HCT116 (cell line): ENCODE data around the gene MROH7. TPM values are rescaled to one million over a fixed set of nuclear protein-coding genes. Genes with fewer than 3 reads are reported as not detected.

ENCODE experiments used
- ATAC-seq: fragments of 200-7000 bp; cut with Tn5 transposase; 2 replicates; pipeline ENCODE4 v1.9.1; 2020; ENCODE audit warnings: mild to moderate bottlenecking, moderate library complexity
- BruUV-seq: library from RNA; stranded (reverse); fragments of 400-500 nt; replicated peaks from 2 replicates; lab custom pipeline; 2021; lab: Mats Ljungman, UMichigan
- CTCF ChIA-PET: fragments of 300-600 bp; sonication (Branson Sonifier 250); formaldehyde crosslinking; loops from one replicate; lab custom pipeline; 2021; ENCODE audit warnings: antibody characterized with exemption; lab: Charles Lee
- POLR2A ChIA-PET: fragments of 300-600, 350-600 bp; sonication (Branson Sonifier 250); formaldehyde crosslinking; loops from one replicate; lab custom pipeline; 2021; ENCODE audit warnings: antibody characterized with exemption; lab: Charles Lee
- RAD21 ChIA-PET, 2 experiments: fragments of 300-600 bp; sonication (Branson Sonifier 250); formaldehyde crosslinking; loops; one replicate each; lab custom pipeline; 2023; ENCODE audit warnings: low total read pairs in 2 of 2; ENCODE audit not compliant: uncharacterized antibody in 2 of 2, unreplicated experiment in 2 of 2, low non-redundant PET in 1 of 2; lab: Charles Lee
- DNase-seq: peaks from one replicate; pipeline ENCODE4 v3.0.0-alpha.2; 2010; ENCODE audit warnings: low read depth, low spot score
- H2AFZ ChIP-seq: fragments of 200-600 bp; shearing (Covaris generic), sonication (generic); 2 replicates; pipeline ENCODE4 v1.6.1; 2017; ENCODE audit warnings: low read depth, mixed run types, mixed read lengths, antibody characterized with exemption, low read length; ENCODE audit not compliant: poor library complexity, severe bottlenecking
- H3K27ac ChIP-seq: 2 replicates; pipeline ENCODE4 v1.5.1; 2012; ENCODE audit warnings: low read depth, low read length
- H3K27me3 ChIP-seq: fragments of 200-600 bp; sonication (generic); 2 replicates; pipeline ENCODE4 v1.6.1; 2016; ENCODE audit warnings: mixed run types, low read length, mixed read lengths; ENCODE audit not compliant: insufficient read depth
- H3K36me3 ChIP-seq, 2 experiments: fragments of 200-500 bp in 1 of 2; fragments of 200-600 bp in 1 of 2; sonication (Bioruptor generic) in 1 of 2; sonication (generic) in 1 of 2; 2 replicates each; pipeline versions ENCODE4 v1.5.1 to v1.6.1; 2014 to 2016; ENCODE audit warnings: low read length in 2 of 2, inconsistent platforms in 1 of 2, mixed read lengths in 1 of 2, mixed run types in 1 of 2; ENCODE audit not compliant: insufficient read depth in 2 of 2, control insufficient read depth in 1 of 2
- H3K4me1 ChIP-seq, 2 experiments: fragments of 200-600 bp in 1 of 2; sonication (generic) in 1 of 2; 2 replicates each; pipeline versions ENCODE4 v1.5.1 to v1.6.1; 2012 to 2017; ENCODE audit warnings: low read length in 2 of 2, inconsistent platforms in 1 of 2, mild to moderate bottlenecking in 1 of 2, mixed read lengths in 1 of 2, mixed run types in 1 of 2, moderate library complexity in 1 of 2; ENCODE audit not compliant: insufficient read depth in 2 of 2, control insufficient read depth in 1 of 2
- H3K4me2 ChIP-seq: fragments of 200-600 bp; sonication (generic); 2 replicates; pipeline ENCODE4 v1.6.1; 2017; ENCODE audit warnings: mixed run types, low read length, mixed read lengths
- H3K4me3 ChIP-seq, 2 experiments: fragments of 200-600 bp in 1 of 2; sonication (generic) in 1 of 2; replicated peaks in 1 of 2; 2 replicates each; pipeline ENCODE4 v1.5.1; 2011 to 2016; ENCODE audit warnings: low read length in 2 of 2, control low read depth in 1 of 2, low read depth in 1 of 2, mild to moderate bottlenecking in 1 of 2, mixed read lengths in 1 of 2, mixed run types in 1 of 2
- H3K79me2 ChIP-seq: fragments of 200-600 bp; sonication (generic); 2 replicates; pipeline ENCODE4 v1.6.1; 2017; ENCODE audit warnings: mild to moderate bottlenecking, mixed run types, low read length, moderate library complexity, mixed read lengths; ENCODE audit not compliant: insufficient read depth
- H3K9ac ChIP-seq: fragments of 200-600 bp; sonication (generic); 2 replicates; pipeline ENCODE4 v1.6.1; 2016; ENCODE audit warnings: low read length, mixed read lengths
- H3K9me2 ChIP-seq: fragments of 200-600 bp; sonication (generic), shearing (Covaris generic); 2 replicates; pipeline ENCODE4 v1.6.1; 2017; ENCODE audit warnings: mixed run types, mild to moderate bottlenecking, moderate library complexity; ENCODE audit not compliant: insufficient read depth
- H3K9me3 ChIP-seq, 2 experiments: fragments of 200-500 bp in 1 of 2; fragments of 200-600 bp in 1 of 2; sonication (Bioruptor generic) in 1 of 2; sonication (generic) in 1 of 2; 2 replicates each; pipeline ENCODE4 v1.6.1; 2014 to 2017; ENCODE audit warnings: low read length in 2 of 2, mixed read lengths in 2 of 2, inconsistent platforms in 1 of 2, low read depth in 1 of 2, mild to moderate bottlenecking in 1 of 2, mixed run types in 1 of 2, moderate library complexity in 1 of 2; ENCODE audit not compliant: control insufficient read depth in 1 of 2, insufficient read depth in 1 of 2
- H4K20me1 ChIP-seq: fragments of 200-600 bp; sonication (generic), shearing (Covaris generic); 2 replicates; pipeline ENCODE4 v1.6.1; 2017; ENCODE audit warnings: mixed run types, mild to moderate bottlenecking, moderate library complexity; ENCODE audit not compliant: insufficient read depth
- ELF1 ChIP-seq: IDR thresholded peaks from 2 replicates; pipeline ENCODE4 v1.6.1; 2012; ENCODE audit warnings: low read depth, borderline replicate concordance
- FOSL1 ChIP-seq: IDR thresholded peaks from 2 replicates; pipeline ENCODE4 v1.6.1; 2012; ENCODE audit warnings: low read depth
- RAD21 ChIP-seq: IDR thresholded peaks from 2 replicates; pipeline ENCODE4 v1.6.1; 2012; ENCODE audit warnings: low read depth, mild to moderate bottlenecking
- SIN3A ChIP-seq: IDR thresholded peaks from 2 replicates; pipeline ENCODE4 v1.6.1; 2012; ENCODE audit warnings: low read depth
- ZFX ChIP-seq: fragments of 450-650 bp; IDR thresholded peaks from 2 replicates; pipeline ENCODE4 v1.6.1; 2017
- ZNF274 ChIP-seq: fragments of 200-500 bp; sonication (Bioruptor generic); IDR thresholded peaks from 2 replicates; pipeline ENCODE4 v1.6.1; 2014; ENCODE audit warnings: mild to moderate bottlenecking, low read depth, low read length, inconsistent platforms
- intact Hi-C: fragments of 100-400 bp; cut with micrococcal nuclease; formaldehyde crosslinking; loops from 2 replicates; pipeline ENCODE4 v1.10.0; 2022
- total RNA-seq: library from RNA; stranded (reverse); gene quantifications from one replicate; pipeline ENCODE4 v1.2.1, GENCODE V29; 2021; ENCODE audit not compliant: unreplicated experiment
- TF ChIP-seq, protein P1 (sequence below): IDR thresholded peaks from 2 replicates; pipeline ENCODE4 v1.6.1; 2012
- TF ChIP-seq, protein P2 (sequence below), 3 experiments: fragments of 200-600 bp in 1 of 3; sonication (generic) in 1 of 3; IDR thresholded peaks in 2 of 3; conservative IDR thresholded peaks in 1 of 3; 2 replicates each; pipeline ENCODE4 v1.5.1; 2012 to 2017; ENCODE audit warnings: low read depth in 2 of 3, low read length in 2 of 3, antibody characterized with exemption in 1 of 3, borderline replicate concordance in 1 of 3, control low read depth in 1 of 3, mild to moderate bottlenecking in 1 of 3, mixed read lengths in 1 of 3, mixed run types in 1 of 3, moderate library complexity in 1 of 3; ENCODE audit not compliant: insufficient read depth in 1 of 3

Gene MROH7
- total RNA-seq, 1 experiment from 2014 or later: 1.1 TPM

DNA sequence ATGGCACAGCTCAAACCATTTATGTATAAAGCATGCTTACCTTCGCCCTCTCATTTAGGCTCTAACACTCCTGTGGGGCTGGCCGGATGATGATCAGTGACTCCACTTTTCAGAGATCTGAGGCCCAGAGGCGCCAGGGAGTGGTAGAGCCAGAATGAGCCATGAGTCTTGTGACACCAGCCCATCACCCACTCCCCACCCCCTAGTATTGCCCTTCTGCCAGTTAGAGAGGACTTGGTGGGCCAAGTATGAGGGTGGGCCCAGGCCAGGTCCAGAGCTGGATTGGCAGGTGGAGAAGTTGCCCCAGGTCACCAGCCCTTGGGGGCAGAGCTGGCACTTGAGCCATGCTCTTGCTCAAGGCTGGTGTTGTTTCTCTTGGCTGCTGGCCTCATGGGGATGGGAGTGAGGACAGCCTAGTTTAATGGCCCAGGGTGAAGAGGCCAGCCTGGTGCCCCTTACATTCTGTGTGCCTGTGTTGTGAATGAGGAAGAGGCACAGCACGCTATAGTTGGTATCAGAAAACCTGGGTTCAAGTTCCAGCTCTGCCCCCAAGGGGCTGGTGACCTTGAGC is 43.8 kb downstream of the MROH7 start:
- ATAC-seq: no peak
- BruUV-seq: no TSS peak

DNA sequence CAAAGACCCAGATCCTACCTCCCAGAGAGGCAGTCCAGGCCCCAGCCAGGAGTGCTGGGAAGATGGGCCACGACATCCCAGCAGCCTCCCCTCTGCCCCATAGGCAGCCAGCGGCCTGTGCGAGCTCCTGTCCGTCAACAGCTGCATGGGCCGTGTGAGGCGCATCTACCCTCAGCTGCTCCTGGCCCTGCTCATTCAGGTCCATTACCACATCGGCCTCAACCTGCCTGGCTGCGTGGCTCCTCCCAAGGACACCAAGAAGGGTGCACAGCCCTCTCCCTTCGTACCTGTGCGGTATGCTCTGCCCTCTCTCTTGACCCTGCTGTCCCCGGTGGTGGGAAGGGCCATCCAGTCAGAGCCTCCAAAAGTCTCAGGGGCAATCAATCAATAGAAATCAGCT is 44.6 kb downstream of the MROH7 start:
- no peaks in the 10 kb centered on the region for H3K27me3 ChIP-seq
- H3K9me3 ChIP-seq: no peaks in the 10 kb centered on the region
- no peaks in the 10 kb centered on the region for H3K36me3 ChIP-seq
- ChIA-PET RAD21 (no interaction called here), POLR2A (interaction anchor here (0.6 kb wide), 1 partner anchor 76 kb away, joined by 3 read pairs; no protein-coding TSS in a partner anchor), CTCF (interaction anchor here (0.6 kb wide), 1 partner anchor 126 kb away, joined by 3 read pairs; no protein-coding TSS in a partner anchor)
- H3K79me2 ChIP-seq: no peaks in the 10 kb centered on the region
- intact Hi-C loops: no loop called here
- no peak overlapping the region for H3K4me3 ChIP-seq
- DNase-seq (no peak), ATAC-seq (no peak)
- H2AFZ ChIP-seq: no peak overlapping the region
- no peak overlapping the region for H3K4me2 ChIP-seq
- TF ChIP-seq ZNF274 (no peak), RAD21 (no peak), SIN3A (no peak), ELF1 (no peak), FOSL1 (no peak)
- TF ChIP-seq, protein P1, sequence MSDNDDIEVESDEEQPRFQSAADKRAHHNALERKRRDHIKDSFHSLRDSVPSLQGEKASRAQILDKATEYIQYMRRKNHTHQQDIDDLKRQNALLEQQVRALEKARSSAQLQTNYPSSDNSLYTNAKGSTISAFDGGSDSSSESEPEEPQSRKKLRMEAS: no peak
- no peak overlapping the region for H3K27ac ChIP-seq
- no TSS peak for BruUV-seq
- no peaks in the 10 kb centered on the region for H3K4me1 ChIP-seq
- no peaks in the 10 kb centered on the region for H4K20me1 ChIP-seq
- no peak overlapping the region for H3K9ac ChIP-seq
- H3K9me2 ChIP-seq: no peaks in the 10 kb centered on the region

More for the DNA sequence above, 43.8 kb downstream of the MROH7 start:
- no peaks in the 10 kb centered on the region for H4K20me1 ChIP-seq
- H3K79me2 ChIP-seq: no peaks in the 10 kb centered on the region
- no peaks in the 10 kb centered on the region for H3K9me3 ChIP-seq
- intact Hi-C loops: no loop called here
- H3K27me3 ChIP-seq: no peaks in the 10 kb centered on the region
- ChIA-PET RAD21 (no interaction called here), POLR2A (no interaction called here), CTCF (interaction anchor here (0.6 kb wide), 1 partner anchor 126 kb away, joined by 3 read pairs; no protein-coding TSS in a partner anchor)
- H3K4me3 ChIP-seq: no peak overlapping the region
- no peak overlapping the region for H3K4me2 ChIP-seq
- no peak for DNase-seq
- TF ChIP-seq, protein P2, sequence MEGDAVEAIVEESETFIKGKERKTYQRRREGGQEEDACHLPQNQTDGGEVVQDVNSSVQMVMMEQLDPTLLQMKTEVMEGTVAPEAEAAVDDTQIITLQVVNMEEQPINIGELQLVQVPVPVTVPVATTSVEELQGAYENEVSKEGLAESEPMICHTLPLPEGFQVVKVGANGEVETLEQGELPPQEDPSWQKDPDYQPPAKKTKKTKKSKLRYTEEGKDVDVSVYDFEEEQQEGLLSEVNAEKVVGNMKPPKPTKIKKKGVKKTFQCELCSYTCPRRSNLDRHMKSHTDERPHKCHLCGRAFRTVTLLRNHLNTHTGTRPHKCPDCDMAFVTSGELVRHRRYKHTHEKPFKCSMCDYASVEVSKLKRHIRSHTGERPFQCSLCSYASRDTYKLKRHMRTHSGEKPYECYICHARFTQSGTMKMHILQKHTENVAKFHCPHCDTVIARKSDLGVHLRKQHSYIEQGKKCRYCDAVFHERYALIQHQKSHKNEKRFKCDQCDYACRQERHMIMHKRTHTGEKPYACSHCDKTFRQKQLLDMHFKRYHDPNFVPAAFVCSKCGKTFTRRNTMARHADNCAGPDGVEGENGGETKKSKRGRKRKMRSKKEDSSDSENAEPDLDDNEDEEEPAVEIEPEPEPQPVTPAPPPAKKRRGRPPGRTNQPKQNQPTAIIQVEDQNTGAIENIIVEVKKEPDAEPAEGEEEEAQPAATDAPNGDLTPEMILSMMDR (IDR thresholded peaks at IDR 0.05 in 2 of 3, conservative IDR thresholded peaks at IDR 0.05 in 1 of 3; ENCODE audit: borderline replicate concordance in 1 of 3, insufficient read depth in 1 of 3, low read depth in 2 of 3, low read length in 2 of 3): no peak
- TF ChIP-seq ZFX (no peak), ZNF274 (no peak)
- no peaks in the 10 kb centered on the region for H3K36me3 ChIP-seq
- H2AFZ ChIP-seq: no peak overlapping the region
- H3K27ac ChIP-seq: no peak overlapping the region
- H3K9ac ChIP-seq: no peak overlapping the region
- no peaks in the 10 kb centered on the region for H3K9me2 ChIP-seq
- no peaks in the 10 kb centered on the region for H3K4me1 ChIP-seq
